C4-2B (cell line): ENCODE results near the gene SERINC5.
"Not testable (repeated sequence)": the region's sequence is repeated elsewhere in the genome, so short reads cannot be mapped to it uniquely, and the experiment has no call there.

Experiments
- H3K27ac ChIP-seq: fragments of 450-650 bp; 2 replicates; pipeline ENCODE4 v1.5.1; 2017
- CTCF ChIP-seq: fragments of 450-650 bp; conservative IDR thresholded peaks from 2 replicates; pipeline ENCODE4 v1.5.1; 2017; ENCODE audit warnings: mild to moderate bottlenecking
- ZFX ChIP-seq: fragments of 450-650 bp; IDR thresholded peaks from 2 replicates; pipeline ENCODE4 v1.6.1; 2017

The SERINC5 gene

DNA sequence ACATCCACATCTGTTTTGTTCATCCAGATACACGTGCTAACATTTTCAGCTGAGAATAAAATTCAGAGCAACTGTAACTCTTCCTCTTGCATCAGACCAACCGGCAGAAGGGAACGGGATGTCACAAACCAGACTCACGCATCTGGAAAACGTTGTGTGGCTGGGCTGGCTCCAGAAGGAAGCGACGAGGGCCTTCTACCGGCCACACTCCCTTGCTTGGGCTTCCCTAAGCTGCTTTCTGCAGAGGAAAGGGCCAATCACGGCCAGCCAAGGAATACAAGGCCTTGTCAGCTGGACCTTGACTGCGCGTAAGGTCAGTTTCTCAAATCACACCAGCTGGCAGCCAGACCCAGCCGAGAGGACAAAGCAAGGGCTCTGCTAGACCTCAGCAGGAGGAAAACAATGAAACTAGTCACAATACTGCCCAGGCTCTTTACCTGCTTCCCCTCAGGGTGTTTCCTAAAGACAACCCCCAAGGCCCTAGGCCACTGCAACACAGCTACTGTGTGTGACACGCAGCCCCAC is 114.6 kb downstream of the SERINC5 start:
- TF ChIP-seq ZFX: no peak
- TF ChIP-seq CTCF: no peak
- H3K27ac ChIP-seq: no peak overlapping the region

DNA sequence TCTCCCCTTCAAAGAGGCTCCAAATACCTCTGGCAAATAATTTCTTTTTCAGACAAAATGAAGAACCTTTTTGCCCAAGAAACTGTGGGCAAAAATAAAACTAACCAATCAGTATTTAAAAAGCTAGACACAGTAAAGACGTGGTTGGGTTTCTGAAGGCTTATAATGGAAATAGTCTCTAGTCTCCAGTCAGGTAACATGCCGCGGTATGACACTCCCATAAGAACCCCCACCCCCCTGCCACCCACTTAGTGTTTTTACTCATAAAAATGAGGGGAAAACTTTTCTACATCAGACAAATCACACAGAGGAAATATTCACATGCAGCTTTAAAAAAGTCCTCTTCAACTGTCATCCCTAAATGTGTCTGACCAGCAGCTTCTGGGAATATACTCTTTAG is 115.4 kb downstream of the SERINC5 start:
- H3K27ac ChIP-seq: no peak overlapping the region
- TF ChIP-seq CTCF (no peak), ZFX (no peak)

DNA sequence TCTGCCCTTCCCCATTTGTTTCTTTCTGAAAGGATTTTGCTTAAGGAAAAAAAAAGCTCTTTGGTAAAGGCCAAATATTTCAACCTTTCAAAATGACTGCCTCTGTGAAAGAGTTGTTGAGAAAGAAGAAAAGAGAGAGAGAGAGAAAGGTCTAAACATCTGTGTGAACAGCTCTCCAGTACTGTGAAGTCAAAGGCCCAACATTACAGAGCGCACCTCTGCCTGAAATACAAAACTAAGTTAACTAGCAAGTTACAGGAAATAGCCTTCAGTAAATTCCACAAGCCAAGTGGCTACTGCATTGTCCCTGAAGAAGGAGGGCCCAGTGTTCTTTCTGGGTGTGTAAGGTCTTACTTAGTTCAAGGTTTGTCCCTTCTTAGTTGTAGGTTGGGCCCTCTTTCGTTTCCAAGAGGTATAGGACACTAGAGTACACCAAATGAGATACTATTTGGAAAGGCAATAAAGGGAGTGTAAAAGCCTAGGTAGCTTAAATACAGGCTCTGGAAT is 116.3 kb downstream of the SERINC5 start:
- no peak overlapping the region for H3K27ac ChIP-seq
- TF ChIP-seq ZFX (no peak), CTCF (no peak)

DNA sequence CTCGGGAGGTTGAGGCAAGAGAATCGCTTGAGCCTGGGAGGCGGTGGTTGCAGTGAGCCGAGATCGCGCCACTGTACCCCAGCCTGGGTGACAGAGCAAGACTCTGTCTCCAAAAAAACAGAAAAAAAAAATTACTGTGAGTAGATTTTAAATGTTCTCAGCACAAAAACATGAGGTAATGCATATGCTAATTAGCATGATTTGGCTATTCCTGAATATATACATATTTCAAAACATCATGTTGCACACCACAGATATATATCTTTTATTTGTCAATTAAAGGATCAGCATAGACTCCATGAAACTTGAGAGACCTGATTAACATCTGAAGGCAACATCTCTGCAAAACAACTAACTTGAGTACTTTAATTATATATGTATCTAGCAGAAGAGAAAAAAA is 117.4 kb downstream of the SERINC5 start:
- no peak for TF ChIP-seq CTCF
- no peak for TF ChIP-seq ZFX
- H3K27ac ChIP-seq: no peak overlapping the region

- H3K27ac ChIP-seq: not testable (repeated sequence)
Observed at GRCh38 chr5:80136798-80137197, 119.0 kb downstream of the SERINC5 start.

DNA sequence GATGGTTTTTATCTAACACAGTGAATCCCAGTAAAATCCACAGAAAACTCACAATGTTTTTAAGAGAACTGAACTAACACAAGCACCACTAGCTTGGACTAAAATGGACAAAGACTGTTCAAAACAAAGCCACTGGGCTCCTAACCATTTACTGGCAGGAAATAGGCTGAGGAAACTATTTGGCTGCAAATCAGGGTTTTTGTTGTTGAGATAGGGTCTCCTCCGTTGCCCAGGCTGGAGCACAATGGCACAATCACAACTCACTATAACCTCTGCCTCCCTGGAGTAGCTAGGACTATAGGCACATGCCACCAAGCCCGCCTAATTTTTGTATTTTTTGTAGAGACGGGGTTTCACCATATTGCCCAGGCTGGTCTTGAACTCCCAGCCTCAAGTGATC is 121.0 kb downstream of the SERINC5 start:
- no peak for TF ChIP-seq ZFX
- no peak for TF ChIP-seq CTCF
- no peak overlapping the region for H3K27ac ChIP-seq

GRCh38 chr5:80129146-80129545 is 126.7 kb downstream of the SERINC5 start:
- H3K27ac ChIP-seq: peak overlapping the region; percentile 76
- TF ChIP-seq CTCF: no peak
- TF ChIP-seq ZFX: no peak

DNA sequence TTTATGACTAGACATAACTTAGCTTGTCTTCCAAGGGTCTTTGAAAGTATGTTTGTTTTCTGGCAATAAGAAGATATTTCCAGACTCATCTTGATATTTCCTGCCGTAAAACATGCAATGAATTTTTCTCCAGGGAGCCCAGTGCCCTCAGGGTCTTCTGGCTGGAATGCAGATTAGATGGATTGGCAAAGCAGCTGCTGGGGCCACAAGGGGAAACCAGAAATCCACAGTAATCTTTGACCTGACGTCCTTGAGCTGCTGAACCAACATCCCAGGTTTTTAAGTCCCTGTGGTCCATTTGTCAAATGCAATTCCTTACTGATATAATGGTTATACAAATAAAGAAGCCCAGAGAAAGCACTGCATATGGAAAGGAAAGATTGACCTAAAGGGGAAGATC is 127.7 kb downstream of the SERINC5 start:
- TF ChIP-seq CTCF (no peak), ZFX (no peak)
- no peak overlapping the region; the same call in 1 of the 2 replicates for H3K27ac ChIP-seq
